Measurements from ENCODE around the gene ADD2.

DNA sequence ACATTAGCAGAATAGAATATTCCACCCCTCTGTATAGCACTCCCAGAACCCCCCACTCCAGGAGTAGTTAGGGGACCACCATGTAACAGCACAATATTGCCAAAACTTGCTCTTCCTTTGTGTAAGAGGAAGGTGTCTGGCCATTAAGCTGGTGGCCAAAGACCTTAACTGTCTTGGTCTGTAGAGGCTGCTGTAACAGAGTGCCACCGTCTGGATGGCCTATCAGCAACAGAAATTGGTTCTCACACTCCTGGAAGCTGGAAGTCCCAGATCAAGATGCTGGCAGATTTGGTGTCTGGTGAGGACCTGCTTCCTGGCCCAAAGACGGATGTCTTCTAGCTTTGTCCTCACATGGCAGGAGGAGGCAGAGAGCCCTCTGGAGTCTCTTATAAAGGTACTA, 152.8 kb downstream of the ADD2 start:
- no peak for TF ChIP-seq POLR2AphosphoS5 (IDR thresholded peaks at IDR 0.05; ENCODE audit: borderline replicate concordance, low read depth, low read length)
- no peak for TF ChIP-seq EZH2 (IDR thresholded peaks at IDR 0.05)
